Sciatic nerve (tissue), 2 donors: ENCODE data around the gene RNF20. TPM values are rescaled to one million over a fixed set of nuclear protein-coding genes. Genes with fewer than 3 reads are reported as not detected.
"Not testable (repeated sequence)": the region's sequence is repeated elsewhere in the genome, so short reads cannot be mapped to it uniquely, and the experiment has no call there.

ENCODE experiments used
- ATAC-seq: fragments of 200-7000 bp; cut with Tn5 transposase; one replicate; pipeline ENCODE4 v1.9.1; 2020; ENCODE audit warnings: mild to moderate bottlenecking, moderate library complexity
- DNase-seq: peaks from one replicate; pipeline ENCODE4 v3.0.0-alpha.2; 2020; ENCODE audit warnings: low spot score
- intact Hi-C: fragments of 100-400 bp; cut with DNase I; formaldehyde crosslinking; loops from one replicate; pipeline ENCODE4 v1.14.2; 2022
- total RNA-seq: library from RNA; stranded (reverse); fragmentation: NEBNext Ultra II Directional; extraction: Animal tissue kit (Norgen Biotek cat#: 25700); gene quantifications from one replicate; pipeline ENCODE4 v1.2.1, GENCODE V29; 2021
- donor health status: DM: no; HTN: no; CAD: no.
- donor health status: DM: no; HTN: no; CAD: no.

RNF20 gene
- total RNA-seq, 1 donor from 2014 or later, result 59.2 TPM

DNA sequence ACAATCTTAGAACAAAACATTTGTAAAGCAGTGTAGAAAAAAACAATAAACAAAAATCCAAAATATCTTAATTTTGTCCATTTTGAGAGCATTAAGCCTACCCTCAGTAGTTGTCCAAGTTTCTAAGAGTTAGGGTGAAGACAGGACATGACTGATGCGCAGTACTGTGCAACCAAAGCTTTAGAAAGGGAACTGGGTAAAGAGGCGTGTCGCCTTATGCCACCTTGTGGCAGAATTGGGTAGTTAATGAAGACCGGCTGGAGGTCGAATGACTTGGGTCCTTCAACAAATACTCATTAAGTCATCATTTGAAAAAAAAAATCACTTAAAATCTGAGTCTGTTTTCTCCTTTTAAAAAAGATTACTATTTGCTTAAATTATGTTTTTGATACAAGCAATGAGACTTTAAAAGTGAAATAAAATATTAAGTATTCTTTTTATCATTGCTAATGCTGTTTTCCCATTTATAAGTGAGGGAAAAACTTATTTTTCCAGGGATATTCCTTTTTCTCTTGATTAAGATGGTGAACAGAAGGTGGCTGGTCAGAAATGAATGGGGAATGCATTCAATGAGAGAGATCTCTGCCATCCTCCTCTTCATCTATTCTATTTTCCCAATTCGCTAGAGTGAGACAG is 3.5 kb upstream of the RNF20 start:
- DNase-seq (peak; percentile 71), ATAC-seq (peak; percentile 14)
- intact Hi-C loops, result no loop called here

- no peak for DNase-seq
- no peak for ATAC-seq
- intact Hi-C loops, result no loop called here
Observed at GRCh38 chr9:101536351-101536750, 2.7 kb downstream of the RNF20 start.

- intact Hi-C loops, result no loop called here
- ATAC-seq (no peak), DNase-seq (no peak)
Observed at GRCh38 chr9:101536938-101537337, 3.3 kb downstream of the RNF20 start.

DNA sequence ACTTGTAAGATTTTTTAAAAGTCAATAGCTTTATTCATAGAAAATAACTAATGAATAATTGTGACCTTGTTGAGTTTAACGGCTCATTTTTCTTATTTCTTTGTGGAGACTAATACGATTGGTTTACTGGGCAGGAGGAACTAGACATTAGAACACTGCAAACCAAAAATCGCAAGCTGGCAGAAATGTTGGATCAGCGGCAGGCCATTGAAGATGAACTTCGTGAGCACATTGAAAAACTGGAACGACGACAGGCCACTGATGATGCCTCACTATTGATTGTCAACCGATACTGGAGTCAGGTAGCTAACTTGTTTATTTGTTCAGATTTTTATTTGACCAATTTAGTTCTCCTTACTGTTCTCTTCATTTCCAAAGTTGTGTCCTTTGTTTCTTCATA is 6.4 kb downstream of the RNF20 start:
- intact Hi-C loops, result no loop called here
- DNase-seq (no peak), ATAC-seq (no peak)

GRCh38 chr9:101543098-101543735 is 9.6 kb downstream of the RNF20 start:
- intact Hi-C loops, result no loop called here
- no peak for DNase-seq

DNA sequence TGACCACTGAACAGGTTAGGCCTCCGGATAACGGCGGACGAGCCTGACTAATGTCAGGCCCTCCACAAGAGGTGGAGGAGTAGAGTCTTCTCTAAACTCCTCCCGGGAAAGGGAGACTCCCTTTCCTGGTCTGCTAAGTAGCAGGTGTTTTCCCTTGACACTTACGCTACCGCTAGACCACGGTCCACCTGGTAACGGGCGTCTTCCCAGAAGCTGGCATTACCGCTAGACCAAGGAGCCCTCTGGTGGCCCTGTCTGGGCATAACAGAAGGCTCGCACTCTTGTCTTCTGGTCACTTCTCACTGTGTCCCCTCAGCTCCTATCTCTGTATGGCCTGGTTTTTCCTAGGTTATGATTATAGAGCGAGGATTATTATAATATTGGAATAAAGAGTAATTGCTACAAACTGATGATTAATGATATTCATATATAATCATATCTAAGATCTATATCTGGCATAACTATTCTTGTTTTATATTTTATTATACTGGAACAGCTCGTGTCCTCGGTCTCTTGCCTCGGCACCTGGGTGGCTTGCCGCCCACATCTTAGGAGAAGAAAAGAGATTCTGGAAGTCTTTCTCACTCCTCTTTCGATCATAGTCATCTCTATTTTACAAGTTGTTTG is 15.9 kb downstream of the RNF20 start:
- DNase-seq, ATAC-seq, intact Hi-C loops: not testable (repeated sequence)

More at GRCh38 chr9:101543098-101543735, 9.6 kb downstream of the RNF20 start:
- ATAC-seq, result no peak

GRCh38 chr9:101561740-101562139 is 28.1 kb downstream of the RNF20 start:
- ATAC-seq, result no peak
- no peak for DNase-seq
- intact Hi-C loops, result no loop called here

DNA sequence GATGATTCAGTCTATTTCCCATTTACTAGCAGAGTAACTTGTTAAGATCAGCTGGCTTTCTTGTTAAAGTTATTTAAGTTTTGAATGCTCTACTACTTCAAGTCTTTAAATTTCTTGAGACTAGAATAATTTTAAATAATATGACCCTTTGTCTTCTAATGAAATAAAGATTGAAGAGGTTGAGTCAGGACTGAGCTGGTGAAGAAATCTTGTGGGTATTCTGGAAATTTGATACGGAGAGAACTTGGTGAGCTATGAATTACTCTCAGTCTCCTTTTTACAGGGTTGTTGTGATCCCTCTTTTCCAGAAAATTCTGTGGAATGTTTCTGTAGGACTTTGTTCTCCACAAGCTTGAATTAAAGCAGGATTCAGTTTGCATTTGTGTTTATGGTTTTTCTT is 29.3 kb downstream of the RNF20 start:
- DNase-seq (no peak), ATAC-seq (no peak)
- intact Hi-C loops, result no loop called here

DNA sequence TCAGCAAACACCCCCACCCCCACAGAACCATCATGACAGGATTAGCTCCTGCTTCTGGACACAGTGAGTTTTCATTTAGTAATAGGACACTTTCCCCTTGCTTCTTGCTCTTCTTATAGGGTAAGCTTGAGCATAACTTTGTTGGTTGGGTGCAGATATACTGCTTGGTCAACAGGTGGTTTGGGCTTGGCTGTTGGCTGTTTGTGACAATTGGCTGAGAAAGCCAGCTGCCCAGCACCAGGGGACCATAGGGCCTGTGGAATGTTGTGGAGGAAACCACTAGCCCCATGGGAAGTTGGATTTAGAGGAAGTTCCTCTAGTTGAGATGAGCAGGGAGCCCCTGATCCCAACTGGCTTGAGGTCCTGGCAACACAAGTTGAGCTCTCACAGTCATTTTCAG is 30.6 kb downstream of the RNF20 start:
- DNase-seq (no peak), ATAC-seq (no peak)
- intact Hi-C loops, result no loop called here

GRCh38 chr9:101566904-101567724 is 33.5 kb downstream of the RNF20 start:
- intact Hi-C loops, result no loop called here
- no peak for DNase-seq
- no peak for ATAC-seq

GRCh38 chr9:101567725-101568350 is 34.2 kb downstream of the RNF20 start:
- ATAC-seq, result no peak
- intact Hi-C loops, result no loop called here
- no peak for DNase-seq

DNA sequence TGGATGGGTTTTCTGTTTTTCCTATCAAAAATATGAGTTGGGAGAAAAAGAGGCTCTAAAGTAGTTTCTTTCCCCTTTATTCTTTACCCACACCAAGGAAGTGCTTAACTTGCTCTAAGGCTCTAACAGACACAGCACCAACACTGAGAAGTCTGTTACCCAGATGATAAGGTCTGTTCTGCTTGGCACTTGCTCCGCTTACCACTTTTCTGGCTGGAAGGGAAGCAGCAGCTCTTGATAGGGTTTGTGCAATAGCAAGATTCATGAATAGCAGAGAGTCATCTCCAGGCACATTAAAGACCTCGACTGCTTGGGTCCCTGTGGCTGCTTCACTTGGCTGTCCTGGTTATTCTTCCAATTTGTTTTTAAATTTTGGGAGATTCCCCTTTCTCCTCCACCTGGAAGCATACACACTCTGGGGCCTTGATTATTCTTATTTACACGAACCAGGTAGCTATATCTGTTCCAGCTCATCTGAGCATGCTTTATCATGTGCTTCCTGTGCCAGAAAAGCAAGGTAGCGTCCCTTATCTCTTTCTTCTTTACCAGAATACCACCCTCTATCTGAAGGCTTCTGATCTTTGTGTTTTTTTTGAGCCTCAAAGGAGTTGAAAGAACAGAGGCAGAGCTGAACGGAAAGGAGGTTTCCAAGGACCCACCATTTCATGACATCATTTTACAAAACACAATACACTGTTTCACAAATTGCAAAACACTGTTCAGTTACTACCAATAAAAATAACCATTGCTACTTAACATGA is 36.3 kb downstream of the RNF20 start:
- intact Hi-C loops, result no loop called here
- no peak for ATAC-seq
- DNase-seq, result no peak

GRCh38 chr9:101571114-101571513 is 37.5 kb downstream of the RNF20 start:
- intact Hi-C loops, result no loop called here
- no peak for ATAC-seq

GRCh38 chr9:101572316-101572715 is 38.7 kb downstream of the RNF20 start:
- intact Hi-C loops, result no loop called here
- ATAC-seq, result no peak

More at GRCh38 chr9:101571114-101571513, 37.5 kb downstream of the RNF20 start:
- no peak for DNase-seq

DNA sequence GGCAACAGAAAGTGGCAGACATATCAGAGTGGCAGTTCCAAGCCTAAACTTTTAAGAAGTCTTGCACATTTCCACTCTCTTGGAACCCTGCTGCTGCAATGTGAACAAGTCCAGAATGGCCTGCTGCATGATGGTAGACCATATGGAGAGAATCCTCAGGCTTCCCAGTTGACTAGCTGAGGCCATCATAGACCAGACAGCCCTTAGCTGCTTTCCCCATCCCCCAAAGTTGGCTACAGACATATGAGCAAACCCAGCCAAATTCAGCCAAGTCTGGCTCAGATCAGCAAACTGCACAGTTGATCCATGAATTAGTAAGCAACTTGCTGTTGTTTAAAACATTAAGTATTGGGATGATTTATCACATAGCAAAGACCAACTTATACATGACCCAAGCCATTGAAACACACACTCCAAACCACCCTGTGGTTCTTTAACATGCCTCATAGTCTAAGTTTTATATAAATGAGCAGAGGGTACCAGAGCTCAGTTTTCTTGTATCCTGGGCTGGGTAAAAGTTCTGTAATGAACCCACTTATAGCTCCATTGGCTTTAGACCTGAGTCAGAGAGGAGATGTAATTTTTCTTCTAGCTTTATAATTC is 41.2 kb downstream of the RNF20 start:
- ATAC-seq, result no peak
- no peak for DNase-seq
- intact Hi-C loops, result no loop called here

More at GRCh38 chr9:101572316-101572715, 38.7 kb downstream of the RNF20 start:
- DNase-seq, result no peak

GRCh38 chr9:101578378-101578777 is 44.7 kb downstream of the RNF20 start:
- DNase-seq (no peak), ATAC-seq (no peak)
- intact Hi-C loops, result no loop called here

- intact Hi-C loops, result no loop called here
- DNase-seq (peak; percentile 58), ATAC-seq (no peak)
Observed at GRCh38 chr9:101579711-101580545, 46.3 kb downstream of the RNF20 start.
